ENCODE data around the gene HDLBP. TPM values are rescaled to one million over a fixed set of nuclear protein-coding genes. Genes with fewer than 3 reads are reported as not detected.

HDLBP gene
- total and polyA plus RNA-seq, 12 donors, result 206 to 419 (median 353) TPM

DNA sequence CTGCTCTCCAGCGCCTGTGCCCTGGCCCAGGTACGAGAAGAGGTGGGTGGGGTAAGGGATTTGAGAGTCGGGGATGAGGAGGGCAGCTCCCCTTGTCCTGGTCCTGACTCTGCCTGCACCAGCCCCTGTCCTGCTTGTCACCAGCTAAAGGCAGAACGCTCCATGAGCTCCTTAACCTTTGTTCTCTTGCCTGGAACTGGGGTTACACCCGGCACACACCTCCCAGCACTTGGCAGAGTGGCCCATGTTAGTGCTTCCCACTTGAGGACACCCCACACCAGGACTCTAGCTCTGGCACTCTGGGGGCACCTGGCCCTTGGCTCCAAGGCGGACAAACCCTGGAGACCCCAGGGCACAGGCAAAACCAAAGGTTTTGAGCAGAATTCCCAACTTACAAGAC, 107.8 kb downstream of the HDLBP start:
- ATAC-seq, result no peak
- Histone ChIP-seq H3K9me3 (no peaks in the 10 kb centered on the region), H3K4me3 (no peak overlapping the region), H3K27ac (no peak overlapping the region), H3K36me3 (no peaks in the 10 kb centered on the region), H3K4me1 (no peaks in the 10 kb centered on the region), H3K27me3 (no peaks in the 10 kb centered on the region)
- 73 to 76% methylated on average over 6 of the region's 6 CpGs for WGBS, 2 donors
- TF ChIP-seq, protein P1, sequence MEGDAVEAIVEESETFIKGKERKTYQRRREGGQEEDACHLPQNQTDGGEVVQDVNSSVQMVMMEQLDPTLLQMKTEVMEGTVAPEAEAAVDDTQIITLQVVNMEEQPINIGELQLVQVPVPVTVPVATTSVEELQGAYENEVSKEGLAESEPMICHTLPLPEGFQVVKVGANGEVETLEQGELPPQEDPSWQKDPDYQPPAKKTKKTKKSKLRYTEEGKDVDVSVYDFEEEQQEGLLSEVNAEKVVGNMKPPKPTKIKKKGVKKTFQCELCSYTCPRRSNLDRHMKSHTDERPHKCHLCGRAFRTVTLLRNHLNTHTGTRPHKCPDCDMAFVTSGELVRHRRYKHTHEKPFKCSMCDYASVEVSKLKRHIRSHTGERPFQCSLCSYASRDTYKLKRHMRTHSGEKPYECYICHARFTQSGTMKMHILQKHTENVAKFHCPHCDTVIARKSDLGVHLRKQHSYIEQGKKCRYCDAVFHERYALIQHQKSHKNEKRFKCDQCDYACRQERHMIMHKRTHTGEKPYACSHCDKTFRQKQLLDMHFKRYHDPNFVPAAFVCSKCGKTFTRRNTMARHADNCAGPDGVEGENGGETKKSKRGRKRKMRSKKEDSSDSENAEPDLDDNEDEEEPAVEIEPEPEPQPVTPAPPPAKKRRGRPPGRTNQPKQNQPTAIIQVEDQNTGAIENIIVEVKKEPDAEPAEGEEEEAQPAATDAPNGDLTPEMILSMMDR (IDR thresholded peaks at IDR 0.05), result no peak
- intact Hi-C loops (cut with DNase I), result no loop called here
- DNase-seq, result no peak

DNA sequence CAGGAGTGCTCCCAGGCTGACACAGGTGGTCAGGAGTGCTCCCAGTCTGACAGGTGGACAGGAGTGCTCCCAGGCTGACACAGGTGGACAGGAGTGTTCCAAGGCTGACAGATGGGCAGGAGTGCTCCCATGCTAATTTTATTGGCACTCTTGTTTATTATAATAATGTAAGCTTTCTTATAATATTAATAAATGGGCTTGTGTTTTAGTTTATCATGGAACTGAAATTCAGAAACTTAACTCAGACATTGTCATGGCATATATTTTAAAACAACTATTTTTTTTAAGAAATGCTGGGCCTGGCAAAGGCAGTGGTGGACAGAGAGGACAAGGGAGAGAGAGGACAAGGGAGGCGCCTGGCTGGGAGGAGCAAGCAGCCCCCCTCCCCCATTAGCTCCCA, 108.3 kb downstream of the HDLBP start:
- H3K4me3 ChIP-seq, result no peak overlapping the region
- TF ChIP-seq, protein P1 (IDR thresholded peaks at IDR 0.05), result no peak
- H3K36me3 ChIP-seq, result no peaks in the 10 kb centered on the region
- H3K9me3 ChIP-seq, result no peaks in the 10 kb centered on the region
- H3K27ac ChIP-seq, result no peak overlapping the region
- ATAC-seq (no peak), DNase-seq (no peak)
- WGBS, 2 donors, result 75 to 96% methylated on average over 1 of the region's 1 CpG
- intact Hi-C loops (cut with DNase I), result no loop called here
- no peaks in the 10 kb centered on the region for H3K4me1 ChIP-seq
- no peaks in the 10 kb centered on the region for H3K27me3 ChIP-seq

DNA sequence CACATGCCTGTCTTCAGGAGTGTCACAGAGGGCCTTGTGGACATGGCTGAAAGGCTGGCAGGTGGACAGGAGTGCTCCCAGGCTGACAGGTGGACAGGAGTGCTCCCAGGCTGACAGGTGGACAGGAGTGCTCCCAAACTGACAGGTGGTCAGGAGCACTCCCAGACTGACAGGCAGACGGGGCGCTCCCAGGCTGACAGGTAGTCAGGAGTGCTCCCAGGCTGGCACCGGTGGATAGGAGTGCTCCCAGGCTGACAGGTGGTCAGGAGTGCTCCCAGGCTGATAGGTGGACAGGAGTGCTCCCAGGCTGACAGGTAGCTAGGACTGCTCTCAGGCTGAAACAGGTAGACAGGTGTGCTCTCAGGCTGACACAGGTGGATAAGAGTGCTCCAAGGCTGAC, 110.4 kb downstream of the HDLBP start:
- H3K27ac ChIP-seq, result no peak overlapping the region
- intact Hi-C loops (cut with DNase I), result no loop called here
- ATAC-seq (no peak), DNase-seq (no peak)
- H3K9me3 ChIP-seq, result no peaks in the 10 kb centered on the region
- TF ChIP-seq, protein P1 (IDR thresholded peaks at IDR 0.05), result no peak
- 94 to 96% methylated on average over 3 of the region's 3 CpGs for WGBS, 2 donors
- H3K4me1 ChIP-seq, result no peaks in the 10 kb centered on the region
- no peaks in the 10 kb centered on the region for H3K36me3 ChIP-seq
- H3K27me3 ChIP-seq, result no peaks in the 10 kb centered on the region
- H3K4me3 ChIP-seq, result no peak overlapping the region

DNA sequence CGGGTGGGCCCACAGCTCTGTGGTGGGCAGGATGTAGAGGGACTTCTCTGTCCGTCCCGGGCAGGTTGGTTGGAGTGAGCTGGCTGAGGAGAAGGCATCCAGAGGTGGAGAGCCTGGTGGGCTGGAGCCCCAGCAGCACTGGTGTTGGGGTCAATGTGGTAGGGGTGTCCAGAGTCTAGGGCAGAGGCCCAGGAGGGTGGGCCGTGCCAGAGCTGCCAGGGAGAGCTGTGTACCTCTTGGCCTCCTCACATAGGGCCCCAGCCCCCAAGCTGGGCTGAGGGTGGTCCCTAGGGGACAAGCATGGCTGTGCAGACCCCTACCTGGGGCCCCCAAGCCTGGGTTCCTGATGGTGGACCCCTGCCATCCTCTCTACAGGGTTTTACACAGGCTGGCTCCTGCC, 111.0 kb downstream of the HDLBP start:
- Histone ChIP-seq H3K27me3 (no peaks in the 10 kb centered on the region), H3K9me3 (no peaks in the 10 kb centered on the region), H3K4me1 (no peaks in the 10 kb centered on the region), H3K27ac (no peak overlapping the region), H3K36me3 (no peaks in the 10 kb centered on the region), H3K4me3 (no peak overlapping the region)
- TF ChIP-seq, protein P1 (IDR thresholded peaks at IDR 0.05), result no peak
- WGBS, 2 donors, result 80 to 81% methylated on average over 4 of the region's 4 CpGs
- DNase-seq, result no peak
- intact Hi-C loops (cut with DNase I), result no loop called here
- no peak for ATAC-seq

DNA sequence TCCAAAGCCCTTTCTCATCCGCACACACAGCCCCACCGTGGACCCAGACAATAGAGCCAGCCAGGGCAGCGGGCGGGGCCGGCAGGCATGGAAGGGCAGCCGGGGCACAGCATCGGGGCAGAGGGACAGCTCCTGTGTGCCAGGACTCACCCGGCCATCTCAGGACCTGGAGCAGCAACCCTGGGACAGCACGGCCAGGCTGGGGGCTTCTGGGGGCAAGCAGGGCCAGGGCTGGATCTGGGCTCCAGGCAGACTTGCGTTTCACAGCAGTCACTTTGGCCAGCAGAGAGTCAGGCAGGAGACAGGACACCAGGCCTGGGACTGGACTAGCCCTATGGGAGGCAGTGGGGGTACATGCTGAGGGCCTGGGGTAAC, 111.5 kb downstream of the HDLBP start:
- Histone ChIP-seq H3K9me3 (no peaks in the 10 kb centered on the region), H3K36me3 (no peaks in the 10 kb centered on the region), H3K4me3 (no peak overlapping the region), H3K4me1 (no peaks in the 10 kb centered on the region), H3K27me3 (no peaks in the 10 kb centered on the region), H3K27ac (no peak overlapping the region)
- intact Hi-C loops (cut with DNase I), result no loop called here
- 85 to 90% methylated on average over 10 of the region's 10 CpGs for WGBS, 2 donors
- DNase-seq (no peak), ATAC-seq (no peak)
- TF ChIP-seq, protein P1 (IDR thresholded peaks at IDR 0.05), result no peak

Data from heart right ventricle (tissue), 16 donors.